GM19397 (cell line): ENCODE data around the gene ATXN10.
"Not testable (repeated sequence)": the region's sequence is repeated elsewhere in the genome, so short reads cannot be mapped to it uniquely, and the experiment has no call there.

Experiments
- ATAC-seq: cut with Tn5 transposase; IDR thresholded peaks from one replicate; pipeline ENCODE4 v1.9.1; 2021; ENCODE audit warnings: mild to moderate bottlenecking, moderate library complexity; ENCODE audit not compliant: unreplicated experiment

Gene ATXN10

DNA sequence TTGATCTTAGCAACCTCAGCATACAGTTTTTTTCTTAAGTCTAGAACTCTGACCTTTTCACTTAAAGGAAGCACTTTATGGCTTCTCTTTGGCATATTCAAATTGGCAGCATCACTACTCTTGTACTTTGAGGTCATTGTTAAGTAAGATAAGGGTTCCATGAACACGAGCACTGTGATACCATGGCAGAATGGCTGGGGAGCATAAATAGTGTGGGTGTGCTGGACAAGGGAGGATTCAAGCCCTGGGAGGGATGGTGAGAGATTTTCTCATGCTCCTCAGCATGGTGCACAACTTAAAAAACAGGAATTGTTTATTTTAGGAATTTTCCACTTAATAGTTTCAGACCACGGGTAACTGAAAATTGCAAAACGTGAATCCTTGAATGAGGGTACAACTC, 111.4 kb downstream of the ATXN10 start:
- ATAC-seq = no peak

DNA sequence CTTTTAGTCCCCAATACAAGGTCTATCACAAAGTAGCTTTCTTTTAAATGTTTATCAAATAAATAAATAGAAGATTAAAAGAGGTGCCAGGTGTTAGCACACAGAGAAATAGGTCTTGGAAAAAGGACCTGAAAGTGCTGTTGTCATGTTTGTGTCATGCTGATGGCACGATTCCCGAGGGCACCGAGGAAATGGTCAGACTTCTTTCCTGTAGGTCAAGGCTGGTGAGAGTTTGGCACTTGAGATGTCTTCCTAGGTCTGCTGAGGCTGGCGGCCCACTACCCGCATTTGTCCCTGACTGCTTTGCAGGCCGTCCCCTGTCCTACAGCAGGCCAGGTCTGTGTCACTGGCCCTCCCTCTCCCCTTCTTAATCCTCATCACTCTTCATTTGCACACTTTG, 112.1 kb downstream of the ATXN10 start:
- ATAC-seq = no peak

DNA sequence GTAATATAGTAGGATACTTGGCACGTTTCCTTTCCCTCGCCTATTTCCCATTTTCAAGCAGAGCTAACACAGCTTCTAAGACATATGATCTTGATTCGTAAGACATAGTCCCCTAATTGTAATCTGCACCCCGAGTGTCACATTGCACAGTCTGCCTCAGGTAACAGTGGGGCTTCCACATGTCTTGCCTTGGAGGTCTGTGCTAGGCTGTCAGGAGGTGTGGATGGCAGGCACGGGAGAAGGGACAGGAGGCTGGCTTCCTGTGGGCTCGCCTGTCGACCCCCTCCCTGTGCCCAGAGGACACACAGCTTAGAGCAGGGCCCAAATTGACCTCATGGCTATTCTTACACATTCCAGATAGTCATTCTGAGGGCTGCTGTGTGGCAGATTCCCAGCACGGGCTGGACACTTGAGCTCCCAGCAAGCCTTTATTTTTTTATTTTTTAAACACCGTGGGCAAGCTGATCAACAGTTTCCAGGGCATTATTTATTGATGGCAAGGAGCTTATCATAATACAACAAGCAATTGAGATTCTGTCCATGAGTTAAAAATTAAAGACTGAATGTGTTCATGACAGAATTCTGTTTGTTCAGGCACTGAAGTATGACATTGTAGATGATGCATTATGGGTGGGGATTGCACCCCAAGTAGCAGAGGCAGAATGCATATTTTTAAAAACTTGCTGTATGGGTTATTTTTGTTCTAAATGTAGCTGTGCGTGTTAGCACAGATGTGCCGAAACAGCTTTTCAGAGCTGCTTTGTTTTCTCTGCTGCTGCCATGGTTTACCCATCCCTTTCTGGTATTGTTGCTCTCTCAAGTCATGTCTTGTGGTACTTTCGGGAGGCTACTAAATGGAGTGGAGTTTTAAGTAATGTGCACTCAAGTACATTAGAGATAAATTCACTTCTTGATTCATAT, 113.0 kb downstream of the ATXN10 start:
- ATAC-seq = no peak

DNA sequence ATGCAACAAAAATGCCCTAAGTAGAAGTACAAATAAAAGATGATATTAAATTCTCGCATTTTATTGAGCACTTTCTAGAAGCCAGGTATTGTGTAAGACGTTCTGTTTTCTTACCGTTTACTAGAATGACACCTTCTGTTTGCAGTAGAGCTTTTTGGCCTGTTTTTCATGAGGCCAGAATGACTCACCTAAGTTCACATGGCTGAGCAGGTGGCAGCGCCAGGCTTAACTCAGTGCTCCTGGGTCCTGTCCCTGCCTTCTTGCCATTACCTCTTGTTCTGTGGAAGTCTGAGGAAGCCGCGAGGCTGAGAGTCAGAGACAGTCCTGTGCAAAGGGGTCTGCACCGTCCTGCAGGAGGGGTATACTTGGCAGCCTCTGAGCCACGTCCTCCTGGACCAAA, 113.8 kb downstream of the ATXN10 start:
- ATAC-seq = no peak

DNA sequence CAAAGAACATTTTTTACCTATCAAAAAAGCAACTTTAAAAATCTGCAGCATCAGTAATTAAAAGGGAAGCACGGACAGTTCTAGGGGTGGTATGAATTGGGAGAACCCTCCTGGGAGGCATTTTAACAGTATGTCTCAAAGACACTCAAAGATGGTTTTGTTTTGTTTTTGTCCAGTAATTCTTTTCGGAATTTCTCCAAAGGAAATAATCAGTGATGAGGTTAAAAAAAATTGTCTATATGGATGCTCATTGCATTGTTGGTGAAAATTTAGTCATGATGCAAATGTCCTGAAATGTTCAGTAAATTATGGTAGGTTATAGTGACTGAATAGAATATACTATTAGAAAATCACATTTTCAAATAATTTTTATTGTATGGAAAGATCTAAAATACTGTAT, 115.1 kb downstream of the ATXN10 start:
- ATAC-seq = no peak

DNA sequence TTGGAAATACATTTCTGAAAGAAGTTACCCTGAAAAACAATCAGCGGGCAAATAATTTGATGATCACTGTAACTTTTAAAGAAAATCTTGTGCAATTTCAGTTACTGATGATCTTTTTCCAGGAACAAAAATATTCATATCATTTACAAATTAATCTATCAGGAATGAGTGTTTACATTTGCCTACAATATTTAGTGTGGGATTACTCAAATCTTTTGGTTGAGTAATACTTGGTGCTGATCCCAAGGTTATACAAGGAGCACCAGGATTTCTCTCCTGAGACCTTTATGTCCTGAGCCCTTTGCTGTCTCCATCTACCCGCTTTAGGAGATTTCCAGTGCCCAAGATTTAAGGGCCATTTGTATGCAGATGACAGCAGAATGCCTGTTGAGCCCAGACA, 116.1 kb downstream of the ATXN10 start:
- no peak for ATAC-seq

DNA sequence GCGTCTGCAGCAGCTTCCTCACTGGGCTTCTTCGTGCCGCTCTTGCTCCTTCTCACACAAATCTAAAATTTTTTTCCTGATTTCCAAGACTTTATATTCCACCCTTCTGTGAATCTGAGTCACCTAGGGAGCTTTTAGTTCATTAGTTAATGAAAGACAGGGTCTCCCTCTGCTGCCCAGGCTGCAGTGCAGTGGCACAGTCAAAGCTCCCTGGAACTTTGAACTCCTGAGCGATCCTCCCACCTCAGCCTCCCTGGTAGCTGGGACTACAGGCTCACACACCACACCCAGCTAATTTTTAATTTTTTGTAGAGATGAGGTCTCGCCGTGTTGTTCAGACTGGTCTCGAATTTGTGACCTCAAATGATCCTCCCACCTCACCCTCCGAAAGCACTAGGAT, 116.9 kb downstream of the ATXN10 start:
- ATAC-seq = no peak

DNA sequence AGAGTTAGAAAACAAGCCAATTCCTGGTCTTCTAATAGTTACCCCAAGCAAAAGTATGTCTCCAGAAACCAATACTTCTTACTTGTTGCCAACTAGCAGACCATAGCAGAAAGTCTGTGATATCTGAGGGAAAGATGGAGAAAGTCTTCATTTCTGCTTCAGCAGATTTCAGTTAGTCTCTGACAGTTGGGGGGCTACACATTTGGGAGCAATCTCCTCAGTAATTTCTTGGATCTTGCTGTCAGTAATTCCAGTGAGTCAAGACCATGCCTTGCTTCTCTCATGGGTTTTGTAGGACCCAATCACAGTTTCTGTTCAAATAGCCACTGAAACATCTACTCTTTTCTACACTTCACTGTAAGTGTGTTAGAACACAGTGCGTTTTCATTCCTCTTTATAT, 118.8 kb downstream of the ATXN10 start:
- ATAC-seq = no peak

DNA sequence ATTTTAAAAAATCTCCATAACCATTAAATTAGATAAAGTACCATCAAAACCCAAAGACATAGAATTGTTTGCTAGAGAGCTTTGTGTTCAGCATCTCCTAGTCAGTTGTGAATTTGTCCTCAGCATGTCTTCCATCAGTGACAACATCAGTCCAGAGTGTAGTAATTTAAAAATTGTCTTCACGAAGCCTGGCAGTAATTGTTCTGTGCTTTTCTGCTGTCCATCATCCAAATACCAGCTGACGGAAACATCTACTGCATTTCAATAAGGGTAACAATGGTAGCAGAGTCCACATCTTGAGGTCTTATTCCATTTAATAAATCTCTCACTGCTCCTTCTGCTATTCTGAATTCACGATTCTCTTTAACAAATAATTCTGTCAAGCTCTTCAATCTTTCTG, 121.5 kb downstream of the ATXN10 start:
- ATAC-seq = no peak

DNA sequence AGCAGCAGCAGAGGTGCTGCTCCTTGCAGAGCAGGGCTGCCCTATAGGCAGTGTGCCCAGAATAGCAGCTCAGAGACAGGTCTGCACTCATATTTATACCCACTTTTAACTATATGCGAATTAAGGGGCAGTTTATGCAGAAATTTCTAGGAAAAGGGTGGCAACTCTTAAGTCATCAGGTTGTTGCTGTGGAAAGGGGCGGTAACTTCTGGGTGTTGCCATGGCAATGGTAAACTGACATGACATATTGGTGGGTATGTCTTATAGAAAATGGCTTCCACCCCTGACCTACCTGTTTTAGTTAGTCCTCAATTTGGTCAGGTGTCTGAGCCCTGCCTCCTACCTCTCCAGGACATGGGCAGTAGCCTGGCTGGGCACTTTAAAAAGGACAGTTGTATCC, 122.3 kb downstream of the ATXN10 start:
- ATAC-seq = no peak

DNA sequence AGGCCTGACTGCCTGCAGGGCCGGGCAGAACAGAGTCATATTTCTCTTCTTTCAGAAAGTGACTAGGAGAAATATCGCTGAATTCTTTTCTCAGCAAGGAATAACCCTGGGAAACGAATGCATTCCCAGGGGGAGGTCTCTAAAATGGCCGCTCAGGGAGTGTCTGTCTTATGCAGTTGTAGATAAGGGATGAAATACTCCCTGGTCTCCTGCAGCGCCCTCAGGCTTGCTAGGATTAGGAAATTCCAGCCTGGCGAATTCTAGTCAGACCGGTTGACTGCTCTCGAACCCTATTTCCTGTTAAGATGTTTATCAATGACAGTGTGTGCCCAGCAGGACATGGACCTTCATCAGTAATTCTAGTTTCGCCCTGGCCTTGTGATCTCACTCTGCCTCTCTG, 124.4 kb downstream of the ATXN10 start:
- ATAC-seq = not testable (repeated sequence)

DNA sequence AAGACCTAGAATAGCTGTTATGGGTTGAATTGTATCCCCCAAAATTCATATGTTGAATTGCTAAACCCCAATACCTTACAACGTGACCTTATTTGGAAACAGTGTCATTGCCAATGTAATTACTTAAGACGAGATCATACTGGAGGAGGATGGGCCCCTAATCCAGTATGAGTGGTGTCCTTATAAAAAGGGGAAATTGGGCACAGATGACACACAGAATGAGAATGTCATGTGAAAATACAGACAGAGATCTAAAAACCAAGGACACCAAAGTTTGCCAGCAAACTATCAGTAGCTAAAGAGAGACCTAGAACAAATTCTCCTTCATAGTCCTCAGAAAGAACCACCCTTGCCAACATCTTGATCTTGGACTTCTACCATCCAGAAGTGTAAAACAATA, 127.7 kb downstream of the ATXN10 start:
- ATAC-seq = no peak

DNA sequence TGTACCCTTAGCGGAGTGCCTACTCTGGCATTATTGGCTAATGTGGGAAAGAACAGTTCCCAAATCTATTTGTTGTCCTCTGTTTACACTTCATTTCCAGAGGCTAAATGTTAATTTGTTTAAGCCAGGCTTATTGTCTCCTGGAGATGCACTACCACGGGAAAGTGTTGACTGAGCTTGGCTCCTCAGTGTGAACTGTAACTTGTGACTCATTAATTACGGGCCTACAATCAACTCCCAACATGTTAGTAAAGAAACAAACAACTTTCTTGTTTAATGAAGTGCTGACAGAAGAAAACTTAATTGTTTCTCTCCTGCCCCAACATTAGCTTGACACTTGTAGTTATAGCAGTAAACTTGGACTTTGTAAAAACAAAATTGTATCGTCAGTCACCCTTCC, 130.4 kb downstream of the ATXN10 start:
- ATAC-seq = no peak

DNA sequence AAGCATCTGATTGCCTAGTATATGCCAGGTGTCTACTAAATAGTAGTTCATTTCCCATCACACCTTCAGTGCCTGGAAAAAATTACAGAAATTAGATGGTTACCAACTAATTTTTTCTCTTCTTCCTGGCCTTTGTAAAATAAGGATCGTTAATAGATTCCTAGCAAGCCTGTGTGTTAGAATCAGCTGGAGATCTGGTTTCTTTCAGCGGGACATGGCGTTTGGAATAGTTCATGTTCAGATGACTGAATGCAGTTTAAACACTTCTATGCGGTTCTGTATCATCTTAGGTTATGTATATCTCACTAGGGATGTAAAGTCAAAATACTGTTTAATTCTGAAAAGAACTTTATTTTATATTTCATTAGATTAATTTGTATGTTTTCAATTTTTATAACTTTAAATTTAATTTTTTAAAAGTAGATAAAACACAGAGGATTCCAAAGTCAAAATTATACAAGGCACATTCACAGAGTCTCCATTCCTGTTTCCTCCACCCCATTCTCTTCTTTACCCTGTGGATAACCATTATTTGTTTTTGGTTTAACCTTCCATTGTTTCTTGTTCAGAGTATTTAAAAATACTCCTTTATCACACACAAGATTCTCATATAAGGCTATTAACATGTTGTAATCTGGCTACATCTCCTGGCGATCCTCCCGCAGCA, 132.8 kb downstream of the ATXN10 start:
- no peak for ATAC-seq

DNA sequence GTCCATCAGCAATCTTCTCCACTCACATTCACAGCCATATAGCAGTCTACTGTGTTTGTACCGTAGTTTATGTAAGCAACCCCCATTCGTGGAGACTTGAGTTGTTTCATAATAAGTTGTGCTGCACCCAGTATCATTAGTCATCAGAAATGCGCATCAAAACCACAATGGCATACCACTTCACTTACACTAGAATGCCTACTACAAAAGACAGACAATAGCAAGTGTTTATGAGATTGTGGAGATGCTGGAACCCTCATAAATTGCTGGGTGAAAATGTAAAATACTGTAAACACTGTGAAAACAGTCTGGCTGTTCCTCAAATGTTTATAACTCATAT, 133.3 kb downstream of the ATXN10 start:
- ATAC-seq = no peak

DNA sequence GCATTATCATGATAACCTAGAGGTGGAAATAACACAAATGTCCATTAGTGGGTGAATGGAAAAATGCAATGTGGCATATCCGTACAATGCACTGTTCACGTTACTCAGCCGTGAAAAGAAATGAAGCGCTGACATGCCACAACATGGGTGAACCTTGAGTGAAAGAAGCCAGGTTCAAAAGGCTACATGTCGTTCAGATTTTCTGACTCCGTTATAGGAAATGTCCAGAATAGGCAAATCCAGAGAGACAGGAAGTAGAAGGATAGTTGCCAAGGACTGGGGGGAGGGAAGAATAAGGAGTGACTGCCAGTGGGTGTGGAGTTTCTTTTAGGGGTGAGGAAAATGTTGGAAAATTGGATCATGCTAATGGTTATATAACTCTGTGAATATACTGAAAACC, 133.8 kb downstream of the ATXN10 start:
- ATAC-seq = no peak

DNA sequence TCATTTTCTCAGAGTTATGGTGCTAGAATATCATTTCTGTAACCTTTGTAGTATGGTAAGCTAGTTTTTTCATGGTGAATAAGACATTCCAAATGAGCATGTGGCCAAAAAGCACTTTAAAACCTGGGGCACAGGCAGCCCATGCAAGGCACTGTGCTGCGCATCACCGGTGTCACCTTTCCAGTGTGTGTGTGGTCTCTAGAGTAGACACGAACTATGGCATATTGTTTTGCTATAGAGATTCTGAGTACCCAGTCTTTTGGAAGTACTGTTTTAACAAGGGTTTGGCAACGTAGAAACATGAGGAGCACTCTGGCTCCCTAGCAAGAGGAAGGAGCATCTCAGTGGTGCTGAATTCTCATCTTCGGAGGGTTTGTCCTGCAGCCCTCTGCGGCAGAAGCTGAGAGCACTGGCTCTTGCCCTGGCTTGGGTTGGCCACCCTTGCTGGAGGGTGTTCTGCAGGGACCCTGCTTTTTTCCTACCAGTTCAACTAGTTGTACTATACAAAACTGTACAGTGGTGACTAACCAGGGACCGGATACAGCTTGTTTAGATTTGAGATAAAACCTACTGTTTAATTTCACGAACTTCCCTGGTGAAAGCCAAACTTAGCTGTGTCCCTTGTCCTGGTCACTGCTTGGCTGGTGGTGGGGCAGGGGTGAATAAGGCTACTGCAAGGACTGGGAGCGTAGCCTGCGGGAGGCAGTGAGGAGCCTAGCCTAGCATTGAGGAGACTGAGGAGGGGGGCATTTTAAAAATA, 135.7 kb downstream of the ATXN10 start:
- ATAC-seq = no peak

DNA sequence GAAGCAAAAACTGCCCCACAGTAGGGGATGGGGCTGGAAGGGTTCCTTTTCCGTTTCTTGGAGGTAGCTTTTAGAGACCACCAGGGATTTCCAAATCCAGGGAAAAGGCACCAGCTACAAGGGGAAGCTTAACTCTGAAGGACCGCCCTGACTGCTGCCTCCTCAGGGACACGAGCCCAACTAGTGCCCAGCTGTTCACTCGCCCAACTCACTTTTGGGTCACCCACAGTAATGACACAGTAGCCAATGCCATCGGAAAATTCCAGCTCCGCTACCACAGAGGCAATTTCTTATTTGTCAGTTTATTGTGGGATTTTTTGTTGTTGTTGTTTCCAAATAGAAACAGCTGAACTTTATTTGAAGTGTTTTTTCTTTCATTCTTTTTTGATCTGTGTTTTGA, 141.3 kb downstream of the ATXN10 start:
- ATAC-seq = no peak

DNA sequence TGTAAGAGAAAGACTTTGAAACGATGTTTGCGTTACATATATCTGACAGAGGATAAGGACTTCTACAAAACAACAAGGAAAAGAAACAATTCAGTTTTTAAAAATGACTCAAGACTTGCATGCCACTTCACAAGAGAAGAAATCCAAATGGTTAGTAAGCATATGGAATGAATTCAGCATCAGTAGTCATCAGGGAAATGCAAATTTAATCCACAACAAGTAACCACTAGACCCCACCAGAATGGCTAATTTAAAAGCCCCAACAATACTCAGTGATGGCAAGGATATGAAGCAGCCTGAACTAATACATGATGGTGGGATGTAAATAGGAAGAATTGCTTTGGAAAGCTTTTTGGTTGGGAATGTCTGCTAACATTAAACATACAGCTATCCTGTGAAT, 142.6 kb downstream of the ATXN10 start:
- ATAC-seq = no peak

DNA sequence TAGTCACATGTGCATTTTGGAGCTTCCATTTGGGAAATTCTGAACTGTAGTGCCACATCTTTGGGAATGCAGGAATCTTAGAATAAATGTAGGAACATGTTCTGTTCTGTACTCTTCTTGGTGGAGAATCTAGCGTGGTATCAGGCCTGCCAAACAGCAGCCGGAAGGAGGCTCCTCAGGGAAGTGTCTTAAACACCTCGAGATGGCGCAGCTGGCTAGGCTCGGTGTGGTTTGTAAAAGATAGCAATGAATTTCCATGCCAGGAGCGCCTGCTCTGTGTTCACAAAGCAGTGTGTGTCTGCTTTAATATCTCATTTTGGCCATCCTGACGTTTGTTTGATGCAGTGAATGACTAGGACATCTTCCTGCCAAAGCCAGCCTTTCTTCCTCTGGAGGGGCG, 145.1 kb downstream of the ATXN10 start:
- no peak for ATAC-seq

DNA sequence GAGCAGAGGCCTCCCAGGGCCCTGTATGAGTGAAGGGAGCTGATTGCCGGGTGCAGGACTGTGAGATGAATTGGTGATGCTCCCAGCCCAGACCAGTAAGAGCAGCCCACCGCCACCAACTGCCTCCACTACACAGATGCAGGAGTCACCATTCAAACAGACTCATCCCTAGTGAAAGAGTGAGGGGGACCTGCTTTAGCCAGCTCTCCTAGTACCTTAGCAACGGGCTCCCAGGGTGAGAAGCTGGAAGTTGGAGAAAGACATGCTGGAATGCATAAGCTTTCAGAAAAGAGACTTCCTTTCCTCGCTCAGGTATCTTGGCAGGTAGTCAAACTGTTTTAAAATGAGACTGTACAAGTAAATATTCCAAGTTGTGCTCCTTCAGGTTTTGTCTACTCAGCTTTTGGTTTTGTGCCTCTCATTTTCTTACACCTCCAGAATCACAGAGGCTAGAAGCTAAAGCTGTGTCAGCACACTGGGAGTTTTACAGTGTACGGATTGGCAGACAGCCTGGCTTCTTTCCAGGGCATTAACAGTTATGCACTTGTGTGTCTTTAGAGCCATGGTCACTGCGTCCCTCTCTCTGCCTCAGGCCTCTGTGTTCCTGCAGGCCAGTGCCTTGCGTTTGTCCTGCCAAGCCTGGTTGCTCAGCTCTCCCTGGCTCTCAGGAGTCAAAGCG, 146.2 kb downstream of the ATXN10 start:
- ATAC-seq = no peak
